Cardiac muscle cell (in vitro differentiated cells and primary cell): ENCODE measurements around the gene NAALADL2. TPM values are rescaled to one million over a fixed set of nuclear protein-coding genes. Genes with fewer than 3 reads are reported as not detected.
A peak's percentile ranks its signal among the peaks of the same experiment; 100 is the strongest.

Source experiments
- DNase-seq, 2 donors: peaks; one replicate each; pipeline versions ENCODE4 v3.0.0 to v3.0.0-alpha.2; 2010 to 2017; ENCODE audit warnings: low read depth in 1 of 2, low spot score in 1 of 2
- H3K27ac ChIP-seq: fragments of 200-600 bp; sonication (generic); 2 replicates; pipeline ENCODE4 v1.5.1; 2016
- H3K27me3 ChIP-seq: fragments of 200-600 bp; sonication (generic); 2 replicates; pipeline ENCODE4 v1.6.0; 2016; ENCODE audit warnings: control low read depth
- H3K36me3 ChIP-seq: fragments of 200-600 bp; sonication (generic); 2 replicates; pipeline ENCODE4 v1.5.1; 2016; ENCODE audit warnings: control low read depth
- H3K4me1 ChIP-seq: fragments of 200-600 bp; sonication (generic); 2 replicates; pipeline ENCODE4 v1.8.1; 2017; ENCODE audit warnings: low read depth, mild to moderate bottlenecking, mixed run types
- H3K4me3 ChIP-seq: fragments of 200-600 bp; sonication (generic); 2 replicates; pipeline ENCODE4 v1.5.1; 2016; ENCODE audit warnings: mild to moderate bottlenecking
- H3K9me3 ChIP-seq: fragments of 200-600 bp; sonication (generic); 2 replicates; pipeline ENCODE4 v1.5.1; 2017; ENCODE audit warnings: low read depth, mild to moderate bottlenecking, control low read depth
- CTCF ChIP-seq: IDR thresholded peaks from 2 replicates; pipeline ENCODE4 v1.5.1; 2012; ENCODE audit warnings: low read depth, mild to moderate bottlenecking, low read length
- polyA plus RNA-seq: library from polyadenylated mRNA; unstranded; fragments of >200 nt; fragmentation: Nextera tagmentation; extraction: Ambion mirVana; gene quantifications from 2 replicates; pipeline ENCODE4 v1.2.1, GENCODE V29; 2016
- total RNA-seq: library from RNA; depleted of rRNA; stranded (reverse); fragments of >200 nt; gene quantifications from 2 replicates; pipeline ENCODE4 v1.2.3, GENCODE V29; 2016

Gene NAALADL2
- total and polyA plus RNA-seq, 2 experiments from 2014 or later: 2.4 to 3.8 TPM

- H3K27ac ChIP-seq: no peak overlapping the region
- H3K36me3 ChIP-seq: no peaks in the 10 kb centered on the region
- no peak for TF ChIP-seq CTCF
- H3K9me3 ChIP-seq: no peaks in the 10 kb centered on the region
- H3K4me1 ChIP-seq: peaks cover 4% of the 10 kb centered on the region
- H3K27me3 ChIP-seq: no peaks in the 10 kb centered on the region
- H3K4me3 ChIP-seq: no peak overlapping the region
- no peak for DNase-seq
Measured at GRCh38 chr3:175007306-175007705, 148.2 kb downstream of the NAALADL2 start.

GRCh38 chr3:175009295-175009694, 150.2 kb downstream of the NAALADL2 start:
- Histone ChIP-seq H3K27ac (no peak overlapping the region), H3K27me3 (no peaks in the 10 kb centered on the region), H3K9me3 (no peaks in the 10 kb centered on the region), H3K4me1 (peaks cover 4% of the 10 kb centered on the region), H3K36me3 (no peaks in the 10 kb centered on the region), H3K4me3 (no peak overlapping the region)
- TF ChIP-seq CTCF: no peak
- DNase-seq: no peak

DNA sequence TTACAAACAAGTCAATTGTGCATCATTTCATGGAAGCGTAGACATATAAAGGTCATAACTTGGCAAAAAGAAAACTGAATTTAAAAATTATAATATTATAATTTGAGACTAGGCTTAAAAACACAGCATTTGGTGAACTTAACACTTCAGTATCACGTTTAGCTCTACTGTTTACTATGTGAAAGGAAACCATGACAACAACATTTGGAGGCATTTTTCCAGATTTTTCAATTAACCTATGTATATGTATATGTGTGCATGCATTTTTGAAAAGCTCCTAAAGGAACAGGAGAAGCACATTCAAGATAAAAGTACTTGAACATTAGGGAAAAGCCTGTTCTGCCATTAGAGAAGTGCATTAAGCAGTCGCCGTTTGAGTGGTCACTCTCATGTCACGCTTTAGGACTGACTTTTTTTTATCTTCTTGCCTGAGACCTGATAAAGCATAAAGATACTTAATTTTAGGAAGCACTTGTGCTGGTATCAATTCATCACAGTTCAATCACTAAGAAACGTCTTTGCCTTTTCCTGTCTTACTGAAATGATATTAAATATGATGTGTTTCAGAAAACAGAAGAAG, 156.0 kb downstream of the NAALADL2 start:
- Histone ChIP-seq H3K4me1 (peaks cover 10% of the 10 kb centered on the region), H3K9me3 (no peaks in the 10 kb centered on the region), H3K27me3 (no peaks in the 10 kb centered on the region), H3K4me3 (no peak overlapping the region), H3K27ac (no peak overlapping the region), H3K36me3 (no peaks in the 10 kb centered on the region)
- no peak for TF ChIP-seq CTCF
- DNase-seq: peak in 1 of 2 donors; percentile 51

DNA sequence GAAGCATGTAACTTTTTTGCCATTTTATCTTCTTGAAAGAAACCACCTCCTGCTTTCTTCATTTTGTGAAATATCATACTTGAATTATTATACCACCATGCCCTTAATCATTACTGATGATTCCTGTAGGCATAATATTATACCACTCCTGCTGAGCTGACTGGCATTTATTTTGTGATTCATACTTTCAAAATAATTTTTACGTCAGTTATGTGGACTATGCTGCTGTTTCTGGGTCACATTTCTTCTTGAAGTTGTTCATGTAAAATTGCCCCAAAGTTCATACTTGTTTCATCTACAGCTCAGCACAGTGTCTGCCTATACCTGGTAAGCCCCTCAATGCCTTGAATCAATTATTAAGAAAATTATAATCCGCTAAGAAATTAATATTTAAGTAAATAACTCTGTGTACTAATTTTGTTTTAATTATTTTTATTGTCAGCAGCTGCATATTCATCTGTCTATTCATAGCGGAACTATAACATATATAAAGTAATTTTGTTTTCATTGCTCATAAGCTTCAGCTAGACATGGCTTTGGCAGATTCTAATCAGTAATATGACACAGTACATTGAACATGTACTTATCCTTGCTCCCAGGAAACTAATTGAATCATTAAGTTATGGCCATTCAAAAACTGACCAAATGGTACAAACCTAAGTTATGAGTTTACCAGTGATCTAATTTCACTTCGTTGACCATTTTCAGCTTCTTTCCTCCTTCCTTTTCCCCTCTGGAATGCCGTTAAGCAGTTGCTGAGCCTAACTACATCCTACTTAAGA, 160.0 kb downstream of the NAALADL2 start:
- TF ChIP-seq CTCF: no peak
- Histone ChIP-seq H3K4me3 (no peak overlapping the region), H3K4me1 (peaks cover 10% of the 10 kb centered on the region), H3K36me3 (no peaks in the 10 kb centered on the region), H3K9me3 (no peaks in the 10 kb centered on the region), H3K27ac (no peak overlapping the region), H3K27me3 (no peaks in the 10 kb centered on the region)
- DNase-seq: no peak

DNA sequence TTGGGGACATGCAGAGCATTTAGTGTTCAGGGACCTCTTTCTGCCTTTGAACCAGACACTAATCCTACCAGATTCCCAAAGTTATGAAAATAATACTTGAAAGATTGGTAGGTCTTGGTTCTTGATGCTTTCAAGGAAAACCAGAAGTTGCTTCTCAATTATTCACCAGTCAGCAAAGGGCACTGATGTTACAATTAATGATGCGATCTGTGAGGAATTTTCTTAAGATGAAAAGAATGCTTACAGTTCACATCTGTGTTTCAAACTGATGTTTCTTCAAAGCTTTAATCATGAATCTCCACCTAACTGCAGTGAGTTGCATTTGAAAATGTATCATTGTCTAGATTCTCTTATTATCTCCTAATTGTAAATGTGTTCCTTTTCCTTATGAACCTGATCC, 161.0 kb downstream of the NAALADL2 start:
- H3K27ac ChIP-seq: no peak overlapping the region
- TF ChIP-seq CTCF: no peak
- H3K9me3 ChIP-seq: no peaks in the 10 kb centered on the region
- no peak overlapping the region for H3K4me3 ChIP-seq
- H3K4me1 ChIP-seq: peaks cover 6% of the 10 kb centered on the region
- H3K36me3 ChIP-seq: no peaks in the 10 kb centered on the region
- no peaks in the 10 kb centered on the region for H3K27me3 ChIP-seq
- no peak for DNase-seq
